Activated T-helper 17 cell treated with anti-CD3 and anti-CD28 coated beads, Interleukin-2, amount 50 U/mL, for 72 hours (primary cell): ENCODE results near the gene BPGM. TPM values are rescaled to one million over a fixed set of nuclear protein-coding genes. Genes with fewer than 3 reads are reported as not detected.

Experiments
- ATAC-seq: fragments of 150-1000 bp; cut with Tn5 transposase; replicated peaks from 2 replicates; pipeline ENCODE4 v1.10.0; 2021; ENCODE audit warnings: mild to moderate bottlenecking, moderate library complexity
- H3K27ac Mint-ChIP-seq: one replicate; pipeline ENCODE4 v1.8.0; 2022; ENCODE audit warnings: mixed read lengths
- H3K27me3 Mint-ChIP-seq: one replicate; pipeline ENCODE4 v1.8.0; 2022; ENCODE audit warnings: mixed read lengths
- H3K36me3 Mint-ChIP-seq: one replicate; pipeline ENCODE4 v1.8.0; 2022; ENCODE audit warnings: low read depth, mild to moderate bottlenecking, mixed read lengths
- H3K4me1 Mint-ChIP-seq: one replicate; pipeline ENCODE4 v1.8.0; 2022; ENCODE audit warnings: mixed read lengths
- H3K4me3 Mint-ChIP-seq: one replicate; pipeline ENCODE4 v1.8.0; 2022; ENCODE audit warnings: mild to moderate bottlenecking, mixed read lengths
- H3K9me3 Mint-ChIP-seq: one replicate; pipeline ENCODE4 v1.8.0; 2022; ENCODE audit warnings: mixed read lengths
- total RNA-seq, 2 donors: library from RNA; stranded (reverse); gene quantifications; one replicate each; pipeline ENCODE4 v1.2.3, GENCODE V29; 2022

Gene BPGM
- total RNA-seq, 2 donors from 2014 or later, result 17.2 to 20.7 TPM

DNA sequence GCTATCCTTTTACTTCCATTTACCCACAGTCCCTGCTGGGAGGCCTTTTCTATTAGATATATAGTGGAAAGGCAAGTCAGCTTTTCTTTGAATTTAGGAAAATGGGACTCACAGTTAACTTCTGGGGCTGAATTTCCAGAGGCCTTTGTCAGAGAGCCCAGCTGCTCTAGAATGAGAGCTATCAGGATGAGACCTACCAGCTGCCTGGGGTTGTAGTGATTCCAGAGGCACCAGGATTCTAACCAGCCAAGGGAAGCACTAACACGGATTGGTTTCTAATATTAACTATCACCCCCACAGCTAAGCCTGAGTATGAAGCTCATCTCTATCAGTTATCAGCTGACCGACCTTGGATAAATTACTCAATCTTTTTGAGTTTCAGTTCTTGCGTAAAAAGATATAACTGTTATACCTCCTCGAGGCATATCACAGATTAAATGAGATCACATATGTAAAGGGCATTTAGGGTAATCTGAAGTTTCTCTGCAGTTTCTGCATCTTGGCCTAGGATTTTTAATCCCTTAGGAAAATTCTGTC is 76.2 kb downstream of the BPGM start:
- Mint-ChIP-seq H3K27ac (no peak overlapping the region), H3K9me3 (no peaks in the 10 kb centered on the region), H3K4me1 (no peaks in the 10 kb centered on the region), H3K36me3 (no peaks in the 10 kb centered on the region), H3K27me3 (no peaks in the 10 kb centered on the region), H3K4me3 (no peak overlapping the region)
- no peak for ATAC-seq

DNA sequence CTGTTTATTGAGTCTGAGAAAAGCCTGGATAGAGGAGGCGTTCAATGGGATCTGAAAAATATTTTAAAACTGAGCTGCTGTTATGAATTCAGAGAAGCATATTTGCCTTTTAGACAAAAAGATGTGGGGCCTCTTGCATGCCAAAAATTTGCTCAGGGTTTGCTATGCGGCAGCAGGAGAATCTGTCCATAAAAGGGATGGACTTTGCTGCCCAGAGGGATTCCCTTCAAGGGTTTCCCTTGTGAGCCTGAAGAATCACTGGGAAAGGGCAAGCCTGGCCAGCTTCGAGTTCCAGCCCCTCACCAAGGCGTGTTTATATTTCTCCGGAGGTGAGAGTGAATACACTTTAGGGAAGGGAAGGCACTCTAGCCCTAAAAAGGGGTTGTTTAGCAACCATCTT is 77.2 kb downstream of the BPGM start:
- H3K9me3 Mint-ChIP-seq, result no peaks in the 10 kb centered on the region
- H3K27ac Mint-ChIP-seq, result no peak overlapping the region
- no peaks in the 10 kb centered on the region for H3K4me1 Mint-ChIP-seq
- no peaks in the 10 kb centered on the region for H3K36me3 Mint-ChIP-seq
- ATAC-seq, result no peak
- no peaks in the 10 kb centered on the region for H3K27me3 Mint-ChIP-seq
- no peak overlapping the region for H3K4me3 Mint-ChIP-seq

DNA sequence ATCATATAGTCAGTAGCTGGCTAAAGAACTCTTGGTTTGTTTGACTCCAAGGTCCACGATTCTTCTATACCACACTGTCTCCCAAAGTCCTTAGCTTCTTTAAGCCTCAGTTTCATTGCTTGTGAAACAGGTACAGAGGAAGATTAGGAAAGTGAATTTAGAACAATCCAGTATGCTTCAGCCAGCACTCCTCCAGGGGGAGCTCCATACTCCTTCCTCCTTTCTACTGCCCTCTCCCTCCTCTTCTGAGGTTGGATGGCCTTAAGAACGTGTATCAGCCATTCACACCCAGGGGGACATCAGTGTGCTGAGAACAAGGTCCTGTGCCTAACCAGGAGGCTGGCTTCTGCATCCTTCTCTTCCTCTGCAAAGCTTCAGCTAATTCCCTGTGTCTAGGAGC is 78.0 kb downstream of the BPGM start:
- no peaks in the 10 kb centered on the region for H3K27me3 Mint-ChIP-seq
- no peaks in the 10 kb centered on the region for H3K36me3 Mint-ChIP-seq
- no peaks in the 10 kb centered on the region for H3K9me3 Mint-ChIP-seq
- H3K4me3 Mint-ChIP-seq, result no peak overlapping the region
- no peaks in the 10 kb centered on the region for H3K4me1 Mint-ChIP-seq
- no peak overlapping the region for H3K27ac Mint-ChIP-seq
- peak; percentile 23 for ATAC-seq

DNA sequence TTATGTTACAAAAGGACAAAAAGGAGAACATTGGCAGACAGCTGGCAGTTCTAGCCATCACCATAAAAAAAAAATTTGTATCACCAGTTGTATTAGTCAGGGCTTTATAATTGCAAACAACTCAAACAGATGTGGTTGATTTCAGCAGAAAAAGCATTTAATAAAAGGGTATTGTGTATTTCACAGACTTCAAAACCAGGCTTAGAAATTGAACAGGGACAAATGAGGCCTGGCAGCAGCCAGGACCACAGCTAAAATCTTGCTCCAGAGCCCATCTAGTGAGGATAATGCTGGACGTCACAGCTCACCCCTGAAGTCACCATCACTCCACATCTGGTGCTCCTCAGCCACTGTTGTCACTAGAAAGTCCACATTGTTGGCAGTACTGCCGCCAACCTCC is 79.9 kb downstream of the BPGM start:
- ATAC-seq, result no peak
- no peaks in the 10 kb centered on the region for H3K36me3 Mint-ChIP-seq
- peaks cover 9% of the 10 kb centered on the region for H3K4me1 Mint-ChIP-seq
- no peak overlapping the region for H3K27ac Mint-ChIP-seq
- peaks cover 4% of the 10 kb centered on the region for H3K9me3 Mint-ChIP-seq
- no peaks in the 10 kb centered on the region for H3K27me3 Mint-ChIP-seq
- no peak overlapping the region for H3K4me3 Mint-ChIP-seq

DNA sequence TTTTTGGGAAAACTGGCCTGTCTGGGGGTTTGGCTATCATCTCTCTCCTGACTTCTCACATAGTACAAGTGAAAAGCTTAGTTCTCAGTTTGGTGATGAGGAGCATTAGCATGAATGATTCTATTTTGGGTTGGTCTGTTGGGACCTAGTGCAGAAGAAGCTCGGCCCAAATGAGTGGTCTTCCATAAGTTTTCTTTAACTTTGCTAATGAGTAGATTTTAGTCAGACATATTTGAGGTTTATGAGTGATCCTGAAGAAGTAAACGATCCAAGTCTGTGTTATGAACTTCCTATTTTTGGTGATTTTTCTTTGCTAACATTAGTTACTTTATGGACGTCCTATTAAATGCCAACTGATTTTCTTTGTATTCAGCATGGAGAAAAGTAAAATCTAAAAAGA is 81.1 kb downstream of the BPGM start:
- Mint-ChIP-seq H3K4me3 (no peak overlapping the region), H3K9me3 (peaks cover 4% of the 10 kb centered on the region), H3K27me3 (no peaks in the 10 kb centered on the region), H3K27ac (no peak overlapping the region), H3K36me3 (no peaks in the 10 kb centered on the region), H3K4me1 (peaks cover 14% of the 10 kb centered on the region)
- ATAC-seq, result no peak

Other genes starting within 250 kb of the BPGM start
- gene AKR1B1, start 187.8 kb upstream of the BPGM start, total RNA-seq, result 100 to 1,000 TPM in 1 of 2 donors, 10 to 100 TPM in 1; 54.1 to 125 TPM
- not detected for gene AKR1B10, start 119.3 kb upstream of the BPGM start, total RNA-seq
- not detected for gene AKR1B15, start 97.7 kb upstream of the BPGM start, total RNA-seq
- 10 to 100 TPM in 1 of 2 donors, 1 to 10 TPM in 1; 4.0 to 27.2 TPM for gene CALD1, start 132.8 kb downstream of the BPGM start, total RNA-seq